K562 (cell line): ENCODE measurements around the gene YTHDC2. TPM values are rescaled to one million over a fixed set of nuclear protein-coding genes. Genes with fewer than 3 reads are reported as not detected.

Experiments used
- ATAC-seq: fragments of 200-7000 bp; cut with Tn5 transposase; 3 replicates; pipeline ENCODE4 v1.9.1; 2020; ENCODE audit warnings: moderate library complexity
- BruUV-seq: library from RNA; stranded (reverse); fragments of 400-500 nt; replicated peaks from 2 replicates; lab custom pipeline; 2021; lab: Mats Ljungman, UMichigan
- CTCF ChIA-PET: fragments of 300-600 bp; formaldehyde crosslinking; extraction: SDS; loops from one replicate; lab custom pipeline; 2021; ENCODE audit warnings: low intra/inter-chr PET ratio; lab: Yijun Ruan, JAX
- POLR2A ChIA-PET: fragments of 300-600, 350-650 bp; sonication (Branson Sonifier 250); formaldehyde crosslinking; extraction: SDS; loops from one replicate; lab custom pipeline; 2021; ENCODE audit warnings: antibody characterized with exemption, inconsistent platforms; lab: Yijun Ruan, JAX
- DNase-seq, 4 experiments: peaks; one replicate each; pipeline versions ENCODE4 v3.0.0 to v3.0.0-alpha.2; 2011 to 2018; ENCODE audit warnings: low spot score in 3 of 4, mixed read lengths in 3 of 4; ENCODE audit errors: extremely low read depth in 1 of 4
- FAIRE-seq: peaks from 2 replicates; lab custom pipeline; 2011; peaks lifted over from hg19 to GRCh38; lab: Jason Lieb, UNC
- H2AFZ ChIP-seq: 2 replicates; pipeline ENCODE4 v1.6.0; 2011; ENCODE audit warnings: low read depth, low read length, control low read depth, inconsistent platforms
- H3K27ac ChIP-seq: fragments of 200-600 bp; 3 replicates; pipeline ENCODE4 v1.8.0; 2011; ENCODE audit warnings: low read depth, mild to moderate bottlenecking, control low read depth, inconsistent platforms, low read length, moderate library complexity, mixed read lengths; ENCODE audit errors: extremely low read depth
- H3K27me3 ChIP-seq, 2 experiments: fragments of 300-600 bp in 1 of 2; 2 replicates in 1 of 2; 3 replicates in 1 of 2; pipeline versions ENCODE4 v1.6.0 to v1.8.0; 2011; ENCODE audit warnings: inconsistent platforms in 2 of 2, low read length in 2 of 2, mild to moderate bottlenecking in 1 of 2, mixed read lengths in 1 of 2, moderate library complexity in 1 of 2; ENCODE audit not compliant: control insufficient read depth in 2 of 2, insufficient read depth in 2 of 2
- H3K36me3 ChIP-seq: fragments of 300-600 bp; 3 replicates; pipeline ENCODE4 v1.8.0; 2011; ENCODE audit warnings: mild to moderate bottlenecking, low read length, inconsistent platforms; ENCODE audit not compliant: control insufficient read depth, insufficient read depth
- H3K4me1 ChIP-seq, 2 experiments: fragments of 200-600 bp in 1 of 2; replicated peaks in 1 of 2; 2 replicates in 1 of 2; 3 replicates in 1 of 2; pipeline versions ENCODE4 v1.5.1 to v1.8.0; 2011; ENCODE audit warnings: inconsistent platforms in 2 of 2, low read length in 2 of 2, mild to moderate bottlenecking in 1 of 2, mixed read lengths in 1 of 2, moderate library complexity in 1 of 2; ENCODE audit not compliant: control insufficient read depth in 2 of 2, insufficient read depth in 2 of 2
- H3K4me2 ChIP-seq: 2 replicates; pipeline ENCODE4 v1.6.1; 2011; ENCODE audit warnings: low read length, control low read depth, inconsistent platforms, mixed read lengths; ENCODE audit not compliant: insufficient read depth
- H3K4me3 ChIP-seq: fragments of 200-600 bp; sonication (generic), shearing (Covaris generic); 2 replicates; pipeline ENCODE4 v1.5.1; 2016; ENCODE audit warnings: control low read depth, inconsistent platforms
- H3K79me2 ChIP-seq: fragments of 200-600 bp; 3 replicates; pipeline ENCODE4 v1.8.0; 2011; ENCODE audit warnings: low read length, inconsistent platforms; ENCODE audit not compliant: control insufficient read depth, insufficient read depth
- H3K9ac ChIP-seq, 2 experiments: 2 replicates each; pipeline versions ENCODE4 v1.6.0 to v1.6.1; 2011; ENCODE audit warnings: low read depth in 2 of 2, low read length in 2 of 2, control low read depth in 1 of 2, inconsistent platforms in 1 of 2, mild to moderate bottlenecking in 1 of 2, mixed read lengths in 1 of 2; ENCODE audit not compliant: insufficient read depth in 1 of 2
- H3K9me1 ChIP-seq: one replicate; pipeline ENCODE4 v1.6.0; 2011; ENCODE audit warnings: inconsistent platforms, mild to moderate bottlenecking, low read length, moderate library complexity; ENCODE audit not compliant: control insufficient read depth, insufficient read depth
- H3K9me3 ChIP-seq: replicated peaks from 2 replicates; pipeline ENCODE4 v1.5.1; 2011; ENCODE audit warnings: low read depth, low read length, inconsistent platforms; ENCODE audit not compliant: control insufficient read depth, insufficient read depth
- H4K20me1 ChIP-seq: replicated peaks from 2 replicates; pipeline ENCODE4 v1.6.1; 2011; ENCODE audit warnings: low read length, inconsistent platforms, mixed read lengths; ENCODE audit not compliant: control insufficient read depth, insufficient read depth
- ADNP ChIP-seq: fragments of 200-800 bp; sonication (Bioruptor generic); IDR thresholded peaks from 2 replicates; pipeline ENCODE4 v1.6.1; 2016; ENCODE audit warnings: missing genetic modification characterization, missing compliant biosample characterization
- CEBPG ChIP-seq, 3 experiments: fragments of 200-800 bp in 1 of 3; sonication (Bioruptor generic) in 1 of 3; sonication (generic) in 1 of 3; formaldehyde crosslinking in 1 of 3; IDR thresholded peaks in 2 of 3; conservative IDR thresholded peaks in 1 of 3; 2 replicates each; pipeline versions ENCODE4 v1.6.1 to v1.8.0; 2016 to 2022; ENCODE audit warnings: missing compliant biosample characterization in 2 of 3, missing genetic modification characterization in 2 of 3, mild to moderate bottlenecking in 1 of 3, missing genetic modification reagents in 1 of 3
- CUX1 ChIP-seq: fragments of 200-800 bp; sonication (Bioruptor generic); IDR thresholded peaks from 2 replicates; pipeline ENCODE4 v1.6.1; 2016; ENCODE audit warnings: missing genetic modification characterization, missing compliant biosample characterization
- FOXJ3 ChIP-seq: sonication (generic); formaldehyde crosslinking; IDR thresholded peaks from 2 replicates; pipeline ENCODE4 v1.4.0; 2020; ENCODE audit warnings: mild to moderate bottlenecking, missing genetic modification reagents
- FOXK2 ChIP-seq, 2 experiments: fragments of 450-650 bp; IDR thresholded peaks in 1 of 2; conservative IDR thresholded peaks in 1 of 2; 2 replicates each; pipeline ENCODE4 v1.6.1; 2016; ENCODE audit warnings: low read depth in 2 of 2, mild to moderate bottlenecking in 1 of 2
- HINFP ChIP-seq: fragments of 450-650 bp; conservative IDR thresholded peaks from 2 replicates; pipeline ENCODE4 v1.6.1; 2016; ENCODE audit warnings: missing genetic modification characterization, low read depth, mild to moderate bottlenecking, control low read depth, missing compliant biosample characterization
- HNRNPH1 ChIP-seq: fragments of 200-400 bp; formaldehyde crosslinking; optimal IDR thresholded peaks from 2 replicates; pipeline ENCODE3; 2017; ENCODE audit warnings: low read depth, mild to moderate bottlenecking, low read length, moderate library complexity
- MEIS2 ChIP-seq: fragments of 450-650 bp; IDR thresholded peaks from 2 replicates; pipeline ENCODE4 v1.6.1; 2014; ENCODE audit warnings: mild to moderate bottlenecking; ENCODE audit not compliant: partially characterized antibody
- MXI1 ChIP-seq: IDR thresholded peaks from 2 replicates; pipeline ENCODE4 v1.6.1; 2011; ENCODE audit warnings: low read depth, mild to moderate bottlenecking, improper control_type of control experiment, low read length
- NCOA1 ChIP-seq: fragments of 450-650 bp; IDR thresholded peaks from 2 replicates; pipeline ENCODE4 v1.6.1; 2016; ENCODE audit warnings: low read depth
- RFX7 ChIP-seq: fragments of 250-450 bp; sonication (Bioruptor Pico); IDR thresholded peaks from 2 replicates; pipeline ENCODE4 v1.5.1; 2021; ENCODE audit warnings: mild to moderate bottlenecking
- SMARCA4 ChIP-seq: fragments of 450-650 bp; IDR thresholded peaks from 2 replicates; pipeline ENCODE4 v1.6.1; 2016
- XRCC3 ChIP-seq: fragments of 450-650 bp; IDR thresholded peaks from 2 replicates; pipeline ENCODE4 v1.6.1; 2017; ENCODE audit warnings: mild to moderate bottlenecking, moderate library complexity
- ZBTB17 ChIP-seq: fragments of 450-650 bp; formaldehyde crosslinking; IDR thresholded peaks from 2 replicates; pipeline ENCODE4 v1.4.0; 2020; ENCODE audit warnings: mild to moderate bottlenecking
- WGBS: fragments of 100-300 bp; shearing (Covaris generic); methylation state at CpG from one replicate; pipeline ENCODE4 v1.1.6; 2016; ENCODE audit warnings: low coverage, mixed read lengths; ENCODE audit not compliant: insufficient coverage; ENCODE audit errors: missing lambda C conversion rate; 5-methylcytosine and 5-hydroxymethylcytosine counted together
- in situ Hi-C: fragments of 300-500 bp; cut with MboI; formaldehyde crosslinking; loops from 4 replicates; pipeline ENCODE4 v1.15.0; 2018; ENCODE audit warnings: inconsistent platforms, mixed read lengths
- intact Hi-C: fragments of 100-400 bp; cut with micrococcal nuclease; formaldehyde crosslinking; loops from 2 replicates; pipeline ENCODE4 v1.14.2; 2022
- polyA plus RNA-seq, 8 experiments: library from polyadenylated mRNA; depleted of rRNA in 4 of 8; stranded (reverse) in 5 of 8; unstranded in 3 of 8; fragments of >200 nt; fragmentation: Nextera tagmentation in 2 of 8; fragmentation: Illumina TruSeq in 1 of 8; extraction: Ambion mirVana in 2 of 8; extraction: Trizol in 1 of 8; gene quantifications; 2 replicates each; pipeline versions ENCODE4 v1.2.1 to v1.2.3, GENCODE V29; 2011 to 2014; ENCODE audit warnings: inconsistent platforms in 1 of 8, missing spikeins in 1 of 8
- total RNA-seq, 7 experiments: library from RNA; depleted of rRNA in 6 of 7; stranded (reverse); fragments of >200 nt in 6 of 7; fragmentation: Illumina TruSeq in 2 of 7; extraction: Trizol in 2 of 7; gene quantifications; 2 replicates each; pipeline versions ENCODE4 v1.2.1 to v1.2.3, GENCODE V29; 2011 to 2021; ENCODE audit warnings: low replicate concordance in 1 of 7
- TF ChIP-seq, protein P1 (sequence below): fragments of 450-650 bp; formaldehyde crosslinking; IDR thresholded peaks from 2 replicates; pipeline ENCODE4 v1.4.0; 2020; ENCODE audit warnings: mild to moderate bottlenecking, mixed read lengths

YTHDC2 gene
- total and polyA plus RNA-seq, 9 of the 15 experiments (the other 6 are each of a cell fraction or from before 2014, with no cell fraction given) = 2.7 to 21.6 (median 15.9) TPM

DNA sequence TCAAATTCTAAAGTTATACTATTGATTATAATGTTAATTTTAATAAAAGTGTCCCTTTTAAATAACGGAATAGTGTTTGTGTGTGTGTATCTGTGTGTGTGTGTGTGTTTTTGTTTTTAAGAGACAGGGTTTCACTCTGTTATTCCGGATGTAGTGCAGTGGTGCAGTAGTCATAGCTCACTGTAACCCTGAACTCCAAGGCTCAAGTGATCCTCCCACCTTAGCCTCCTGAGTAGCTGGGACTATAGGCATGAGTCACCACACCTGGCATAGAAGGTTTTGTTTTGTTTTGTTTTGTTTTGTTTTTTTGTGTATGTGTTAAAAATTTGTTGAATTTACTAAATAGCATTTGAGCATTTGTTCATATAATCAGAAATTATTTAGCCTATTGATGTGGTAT is 64.6 kb downstream of the YTHDC2 start:
- Histone ChIP-seq H2AFZ (no peak overlapping the region), H3K9me1 (no peaks in the 10 kb centered on the region), H3K4me3 (no peak overlapping the region), H3K27me3 (no peaks in the 10 kb centered on the region), H3K4me2 (no peak overlapping the region), H4K20me1 (no peaks in the 10 kb centered on the region), H3K27ac (no peak overlapping the region), H3K79me2 (no peaks in the 10 kb centered on the region), H3K9me3 (no peaks in the 10 kb centered on the region), H3K36me3 (peaks cover 38% of the 10 kb centered on the region), H3K9ac (no peak overlapping the region), H3K4me1 (peaks cover 0 to 5% of the 10 kb centered on the region in 2 experiments; a peak in 2 of 5 replicates)
- FAIRE-seq = peak; percentile 42
- intact Hi-C loops = no loop called here
- BruUV-seq = no TSS peak
- CTCF ChIA-PET = no interaction called here
- ATAC-seq = peak; percentile 42; the same call in 1 of the 3 replicates
- POLR2A ChIA-PET = no interaction called here
- in situ Hi-C loops = no loop called here
- WGBS = 85% methylated on average over 2 of the region's 2 CpGs
- no peak for DNase-seq
- TF ChIP-seq CUX1 (CRISPR knock-in tag) (no peak), MEIS2 (no peak), RFX7 (CRISPR knock-in tag) (no peak), FOXK2 (conservative IDR thresholded peaks at IDR 0.05 in 1 of 2, IDR thresholded peaks at IDR 0.05 in 1 of 2; ENCODE audit: low read depth in 2 of 2) (no peak), MXI1 (no peak), XRCC3 (no peak), CEBPG (CRISPR knock-in tag; IDR thresholded peaks at IDR 0.05) (no peak), CEBPG (tag; conservative IDR thresholded peaks at IDR 0.05 in 1 of 2, IDR thresholded peaks at IDR 0.05 in 1 of 2) (no peak), HINFP (tag) (no peak), ADNP (no peak), HNRNPH1 (no peak), NCOA1 (no peak), ZBTB17 (CRISPR knock-in tag) (no peak), SMARCA4 (no peak), FOXJ3 (CRISPR knock-in tag) (no peak)
- TF ChIP-seq, protein P1, sequence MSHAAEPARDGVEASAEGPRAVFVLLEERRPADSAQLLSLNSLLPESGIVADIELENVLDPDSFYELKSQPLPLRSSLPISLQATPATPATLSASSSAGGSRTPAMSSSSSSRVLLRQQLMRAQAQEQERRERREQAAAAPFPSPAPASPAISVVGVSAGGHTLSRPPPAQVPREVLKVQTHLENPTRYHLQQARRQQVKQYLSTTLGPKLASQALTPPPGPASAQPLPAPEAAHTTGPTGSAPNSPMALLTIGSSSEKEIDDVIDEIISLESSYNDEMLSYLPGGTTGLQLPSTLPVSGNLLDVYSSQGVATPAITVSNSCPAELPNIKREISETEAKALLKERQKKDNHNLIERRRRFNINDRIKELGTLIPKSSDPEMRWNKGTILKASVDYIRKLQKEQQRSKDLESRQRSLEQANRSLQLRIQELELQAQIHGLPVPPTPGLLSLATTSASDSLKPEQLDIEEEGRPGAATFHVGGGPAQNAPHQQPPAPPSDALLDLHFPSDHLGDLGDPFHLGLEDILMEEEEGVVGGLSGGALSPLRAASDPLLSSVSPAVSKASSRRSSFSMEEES = no peak
